ENCODE measurements around the gene ADAMTS1. TPM values are rescaled to one million over a fixed set of nuclear protein-coding genes. Genes with fewer than 3 reads are reported as not detected.

Gene ADAMTS1
- 189 and 201 TPM in 2 replicates for polyA plus RNA-seq (2013)

DNA sequence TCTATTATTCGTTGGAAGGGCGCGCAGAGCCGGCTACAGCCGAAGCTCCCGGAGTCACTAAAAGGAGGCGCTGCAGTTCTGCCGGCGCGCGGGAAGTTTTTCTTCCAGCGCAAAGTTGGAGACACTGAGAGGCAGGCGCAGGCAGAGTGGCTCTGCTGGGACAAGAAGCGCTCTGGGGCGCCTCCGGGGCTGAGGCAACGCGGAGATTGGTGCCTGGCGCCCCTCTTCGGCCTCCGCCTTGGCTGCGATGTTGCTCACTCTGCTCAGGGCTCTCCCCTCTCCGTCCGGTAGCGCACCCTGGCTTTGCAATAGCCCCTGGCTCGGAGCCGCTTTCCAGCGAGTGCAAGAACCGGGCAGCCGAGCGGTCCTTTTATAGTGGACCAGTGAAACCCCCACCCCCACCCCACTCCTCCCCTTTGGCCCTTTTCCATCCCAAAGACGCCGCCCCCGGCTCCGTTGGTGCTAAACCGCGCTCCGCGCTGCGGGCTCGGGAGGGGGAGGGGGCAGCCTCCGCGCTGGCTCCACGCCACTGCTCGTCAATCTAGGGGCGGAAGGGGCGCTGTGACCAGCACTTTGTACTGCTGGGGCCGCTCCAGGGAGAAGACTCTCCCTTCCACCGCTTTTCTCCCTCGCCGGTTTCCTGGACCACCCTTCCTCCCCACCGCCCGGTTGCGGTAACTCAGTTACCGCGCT, at the start of gene ADAMTS1:
Gene ADAMTS1, minus strand, starts transcription at position 344 of the 693 bp plus-strand sequence. CDS start 455 bp downstream, outside the sequence.
- Histone ChIP-seq H3K14ac (ENCODE audit: low read length) (peak within 1 kb of the TSS; percentile 91), H2AFZ (ENCODE audit: insufficient read depth, low read length, poor library complexity) (peak within 1 kb of the TSS; percentile 72), H3K27me3 (ENCODE audit: insufficient read depth, low read length) (no peaks in the 10 kb centered on the region), H3K79me2 (ENCODE audit: control insufficient read depth, insufficient read depth, low read length, poor library complexity) (peaks cover 21% of the 10 kb centered on the region), H2BK5ac (ENCODE audit: low read depth, low read length, poor library complexity) (peak within 1 kb of the TSS; percentile 92), H4K12ac (ENCODE audit: low read depth, low read length) (peak within 1 kb of the TSS; percentile 73), H3K23ac (ENCODE audit: low read length) (no peak within 1 kb of the TSS), H4K91ac (ENCODE audit: low read depth, low read length) (peak within 1 kb of the TSS; percentile 87), H2BK12ac (ENCODE audit: low read length) (peak within 1 kb of the TSS; percentile 61), H2BK120ac (ENCODE audit: insufficient read depth, low read length, poor library complexity) (peak within 1 kb of the TSS; percentile 89), H3K27ac (ENCODE audit: low read depth, low read length) (peak within 1 kb of the TSS; percentile 82), H3K79me1 (ENCODE audit: low read length) (peaks cover 34% of the 10 kb centered on the region), H3K36me3 (ENCODE audit: control insufficient read depth in 1 of 2, insufficient read depth in 2 of 2, low read length in 2 of 2) (peaks cover 13 to 16% of the 10 kb centered on the region in 2 experiments), H3K9ac (ENCODE audit: low read length) (peak within 1 kb of the TSS; percentile 85), H3K4ac (ENCODE audit: low read depth, low read length) (peak within 1 kb of the TSS; percentile 38), H2AK5ac (ENCODE audit: low read length) (no peak within 1 kb of the TSS), H4K8ac (ENCODE audit: low read depth, low read length) (peak within 1 kb of the TSS; percentile 94), H3K18ac (ENCODE audit: low read length) (peak within 1 kb of the TSS; percentile 84), H3K9me3 (ENCODE audit: insufficient read depth, low read depth, low read length) (no peaks in the 10 kb centered on the region), H3K4me1 (ENCODE audit: control insufficient read depth in 1 of 2, insufficient read depth in 2 of 2, low read length in 2 of 2) (peaks cover 2 to 3% of the 10 kb centered on the region in 2 experiments), H3K4me2 (ENCODE audit: low read length) (peak within 1 kb of the TSS; percentile 60), H3K4me3 (ENCODE audit: low read depth, low read length) (peak within 1 kb of the TSS; percentile 74)
- WGBS (ENCODE audit: extremely low coverage, insufficient coverage, insufficient read length): no CpG with 5 or more reads among the region's 56 CpGs
- peak; percentile 90 to 92 for DNase-seq

DNA sequence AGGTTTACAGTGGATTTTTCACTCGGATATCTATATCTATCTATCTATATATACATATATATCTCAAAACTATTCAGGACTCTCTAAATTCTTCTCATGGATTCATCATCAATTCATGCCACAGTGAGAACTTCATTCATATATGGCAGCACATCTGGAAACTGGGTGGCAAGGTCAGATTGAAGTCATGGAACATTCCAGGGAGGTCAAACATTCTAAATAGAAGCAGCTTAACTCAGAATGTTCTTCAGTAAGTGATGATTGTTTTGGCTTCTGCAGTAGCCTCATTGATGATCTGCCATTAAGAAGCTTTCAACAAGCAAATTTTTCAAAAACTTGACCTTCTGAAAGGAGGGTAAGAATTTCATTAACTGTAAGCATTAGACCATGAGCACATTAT, 46.9 kb upstream of the ADAMTS1 start:
- no peak overlapping the region for H3K14ac ChIP-seq (ENCODE audit: low read length)
- no peaks in the 10 kb centered on the region for H3K79me2 ChIP-seq (ENCODE audit: control insufficient read depth, insufficient read depth, low read length, poor library complexity)
- no peak overlapping the region for H2BK12ac ChIP-seq (ENCODE audit: low read length)
- no peak for DNase-seq
- no peak overlapping the region for H2BK120ac ChIP-seq (ENCODE audit: insufficient read depth, low read length, poor library complexity)
- H3K79me1 ChIP-seq (ENCODE audit: low read length): no peaks in the 10 kb centered on the region
- no peak overlapping the region for H2AFZ ChIP-seq (ENCODE audit: insufficient read depth, low read length, poor library complexity)
- H3K4me1 ChIP-seq (ENCODE audit: control insufficient read depth in 1 of 2, insufficient read depth in 2 of 2, low read length in 2 of 2): no peaks in the 10 kb centered on the region
- H3K36me3 ChIP-seq (ENCODE audit: control insufficient read depth in 1 of 2, insufficient read depth in 2 of 2, low read length in 2 of 2): no peaks in the 10 kb centered on the region
- no peak overlapping the region for H3K4me2 ChIP-seq (ENCODE audit: low read length)
- H3K27ac ChIP-seq (ENCODE audit: low read depth, low read length): no peak overlapping the region
- H3K4me3 ChIP-seq (ENCODE audit: low read depth, low read length): no peak overlapping the region
- no peak overlapping the region for H3K18ac ChIP-seq (ENCODE audit: low read length)
- H4K91ac ChIP-seq (ENCODE audit: low read depth, low read length): no peak overlapping the region
- H4K12ac ChIP-seq (ENCODE audit: low read depth, low read length): no peak overlapping the region
- H3K27me3 ChIP-seq (ENCODE audit: insufficient read depth, low read length): no peaks in the 10 kb centered on the region
- no peak overlapping the region for H3K23ac ChIP-seq (ENCODE audit: low read length)
- H3K9ac ChIP-seq (ENCODE audit: low read length): no peak overlapping the region
- H3K4ac ChIP-seq (ENCODE audit: low read depth, low read length): no peak overlapping the region
- H2AK5ac ChIP-seq (ENCODE audit: low read length): no peak overlapping the region
- H3K9me3 ChIP-seq (ENCODE audit: insufficient read depth, low read depth, low read length): no peaks in the 10 kb centered on the region
- no peak overlapping the region for H4K8ac ChIP-seq (ENCODE audit: low read depth, low read length)
- no CpG with 5 or more reads among the region's 1 CpG for WGBS (ENCODE audit: extremely low coverage, insufficient coverage, insufficient read length)
- no peak overlapping the region for H2BK5ac ChIP-seq (ENCODE audit: low read depth, low read length, poor library complexity)

DNA sequence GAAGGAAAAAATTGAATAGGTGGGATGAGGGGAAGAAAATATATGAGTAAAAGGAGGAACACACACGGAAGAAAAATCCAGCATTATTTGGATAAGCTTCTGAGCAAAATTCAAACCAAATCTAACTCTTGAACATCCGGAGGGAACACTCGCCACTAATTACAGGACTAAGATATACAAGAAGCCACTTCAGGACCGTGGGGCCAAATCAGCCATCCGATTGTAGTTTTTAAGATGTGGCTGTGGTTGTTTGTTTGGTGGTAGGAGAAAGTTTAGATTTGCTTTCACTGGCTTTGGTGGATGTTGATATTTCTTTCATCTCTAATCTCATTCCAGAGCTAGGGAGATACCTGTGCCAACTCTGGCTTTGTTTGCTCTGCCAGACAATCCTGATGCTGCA, 43.7 kb upstream of the ADAMTS1 start:
- H3K9me3 ChIP-seq (ENCODE audit: insufficient read depth, low read depth, low read length): no peaks in the 10 kb centered on the region
- no peak overlapping the region for H4K8ac ChIP-seq (ENCODE audit: low read depth, low read length)
- no peak overlapping the region for H3K9ac ChIP-seq (ENCODE audit: low read length)
- no peak for DNase-seq
- no peak overlapping the region for H3K4ac ChIP-seq (ENCODE audit: low read depth, low read length)
- no peaks in the 10 kb centered on the region for H3K79me2 ChIP-seq (ENCODE audit: control insufficient read depth, insufficient read depth, low read length, poor library complexity)
- no peak overlapping the region for H2BK5ac ChIP-seq (ENCODE audit: low read depth, low read length, poor library complexity)
- no peak overlapping the region for H3K14ac ChIP-seq (ENCODE audit: low read length)
- no peak overlapping the region for H2AK5ac ChIP-seq (ENCODE audit: low read length)
- H3K79me1 ChIP-seq (ENCODE audit: low read length): no peaks in the 10 kb centered on the region
- no CpG with 5 or more reads among the region's 5 CpGs for WGBS (ENCODE audit: extremely low coverage, insufficient coverage, insufficient read length)
- no peak overlapping the region for H3K27ac ChIP-seq (ENCODE audit: low read depth, low read length)
- no peak overlapping the region for H3K4me2 ChIP-seq (ENCODE audit: low read length)
- no peak overlapping the region for H4K91ac ChIP-seq (ENCODE audit: low read depth, low read length)
- H3K36me3 ChIP-seq (ENCODE audit: control insufficient read depth in 1 of 2, insufficient read depth in 2 of 2, low read length in 2 of 2): no peaks in the 10 kb centered on the region
- no peak overlapping the region for H3K23ac ChIP-seq (ENCODE audit: low read length)
- no peak overlapping the region for H4K12ac ChIP-seq (ENCODE audit: low read depth, low read length)
- no peak overlapping the region for H3K18ac ChIP-seq (ENCODE audit: low read length)
- H3K27me3 ChIP-seq (ENCODE audit: insufficient read depth, low read length): no peaks in the 10 kb centered on the region
- no peak overlapping the region for H2AFZ ChIP-seq (ENCODE audit: insufficient read depth, low read length, poor library complexity)
- no peak overlapping the region for H2BK12ac ChIP-seq (ENCODE audit: low read length)
- no peaks in the 10 kb centered on the region for H3K4me1 ChIP-seq (ENCODE audit: control insufficient read depth in 1 of 2, insufficient read depth in 2 of 2, low read length in 2 of 2)
- no peak overlapping the region for H3K4me3 ChIP-seq (ENCODE audit: low read depth, low read length)
- no peak overlapping the region for H2BK120ac ChIP-seq (ENCODE audit: insufficient read depth, low read length, poor library complexity)

DNA sequence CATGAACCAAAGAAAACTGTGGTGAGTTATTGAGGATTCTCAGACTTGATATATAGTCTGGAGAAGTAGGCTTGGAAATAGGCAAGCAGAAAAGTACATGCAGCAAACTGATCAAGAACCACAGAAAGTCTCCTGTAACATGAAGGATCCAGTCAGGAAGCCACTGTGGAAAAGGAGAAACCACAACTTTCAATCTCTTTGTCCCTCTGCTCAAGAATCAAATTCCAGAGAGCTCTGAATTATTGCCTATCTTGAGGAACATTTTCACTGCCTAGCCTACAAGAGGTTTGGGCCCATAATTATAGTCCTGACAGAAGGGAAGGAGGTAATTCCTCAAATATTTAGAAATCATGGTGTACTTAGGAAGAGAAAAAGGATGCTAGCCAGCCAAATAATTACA, 43.0 kb upstream of the ADAMTS1 start:
- Histone ChIP-seq H3K36me3 (ENCODE audit: control insufficient read depth in 1 of 2, insufficient read depth in 2 of 2, low read length in 2 of 2) (no peaks in the 10 kb centered on the region), H3K14ac (ENCODE audit: low read length) (no peak overlapping the region), H3K4me1 (ENCODE audit: control insufficient read depth in 1 of 2, insufficient read depth in 2 of 2, low read length in 2 of 2) (no peaks in the 10 kb centered on the region), H3K79me2 (ENCODE audit: control insufficient read depth, insufficient read depth, low read length, poor library complexity) (no peaks in the 10 kb centered on the region), H4K91ac (ENCODE audit: low read depth, low read length) (no peak overlapping the region), H3K9ac (ENCODE audit: low read length) (no peak overlapping the region), H3K27me3 (ENCODE audit: insufficient read depth, low read length) (no peaks in the 10 kb centered on the region), H3K4me2 (ENCODE audit: low read length) (no peak overlapping the region), H3K4me3 (ENCODE audit: low read depth, low read length) (no peak overlapping the region), H3K9me3 (ENCODE audit: insufficient read depth, low read depth, low read length) (no peaks in the 10 kb centered on the region), H2AFZ (ENCODE audit: insufficient read depth, low read length, poor library complexity) (no peak overlapping the region), H3K79me1 (ENCODE audit: low read length) (no peaks in the 10 kb centered on the region), H3K4ac (ENCODE audit: low read depth, low read length) (no peak overlapping the region), H3K27ac (ENCODE audit: low read depth, low read length) (no peak overlapping the region), H2BK5ac (ENCODE audit: low read depth, low read length, poor library complexity) (no peak overlapping the region), H2BK120ac (ENCODE audit: insufficient read depth, low read length, poor library complexity) (no peak overlapping the region), H3K18ac (ENCODE audit: low read length) (no peak overlapping the region), H2AK5ac (ENCODE audit: low read length) (no peak overlapping the region), H4K12ac (ENCODE audit: low read depth, low read length) (no peak overlapping the region), H3K23ac (ENCODE audit: low read length) (no peak overlapping the region), H4K8ac (ENCODE audit: low read depth, low read length) (no peak overlapping the region), H2BK12ac (ENCODE audit: low read length) (no peak overlapping the region)
- DNase-seq: no peak

Data from trophoblast cell (in vitro differentiated cells and primary cell).